Measurements from ENCODE around the gene NOX5.
A peak's percentile ranks its signal among the peaks of the same experiment; 100 is the strongest.

The NOX5 gene

DNA sequence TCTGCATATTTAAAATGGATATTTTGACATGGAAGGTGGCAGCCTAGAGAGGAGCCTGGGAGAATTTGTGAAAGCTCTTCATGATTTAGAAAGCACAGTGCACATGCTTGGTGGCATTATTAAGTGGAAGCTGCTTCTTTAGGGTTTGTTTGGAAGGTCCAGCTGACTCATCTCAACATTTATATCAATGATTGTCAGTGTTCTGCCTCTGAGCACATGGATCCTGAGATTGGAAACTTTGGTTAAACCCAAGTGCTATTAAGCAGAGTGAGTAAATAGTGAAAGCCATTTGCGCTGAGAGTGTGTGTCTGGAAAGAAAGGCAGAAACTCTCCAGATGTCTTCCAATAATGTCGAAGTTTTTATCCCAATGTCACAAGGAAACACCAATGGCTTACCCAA lies 7.4 kb downstream of the NOX5 start:
- DNase-seq (ENCODE audit: low read depth), result no peak

- DNase-seq (ENCODE audit: low read depth), result no peak
Measured at GRCh38 chr15:69025320-69025719, 10.8 kb downstream of the NOX5 start.

GRCh38 chr15:69026355-69026754 lies 11.9 kb downstream of the NOX5 start:
- DNase-seq (ENCODE audit: low read depth), result no peak

- no peak for DNase-seq (ENCODE audit: low read depth)
Measured at GRCh38 chr15:69027976-69028518, 13.6 kb downstream of the NOX5 start.

DNA sequence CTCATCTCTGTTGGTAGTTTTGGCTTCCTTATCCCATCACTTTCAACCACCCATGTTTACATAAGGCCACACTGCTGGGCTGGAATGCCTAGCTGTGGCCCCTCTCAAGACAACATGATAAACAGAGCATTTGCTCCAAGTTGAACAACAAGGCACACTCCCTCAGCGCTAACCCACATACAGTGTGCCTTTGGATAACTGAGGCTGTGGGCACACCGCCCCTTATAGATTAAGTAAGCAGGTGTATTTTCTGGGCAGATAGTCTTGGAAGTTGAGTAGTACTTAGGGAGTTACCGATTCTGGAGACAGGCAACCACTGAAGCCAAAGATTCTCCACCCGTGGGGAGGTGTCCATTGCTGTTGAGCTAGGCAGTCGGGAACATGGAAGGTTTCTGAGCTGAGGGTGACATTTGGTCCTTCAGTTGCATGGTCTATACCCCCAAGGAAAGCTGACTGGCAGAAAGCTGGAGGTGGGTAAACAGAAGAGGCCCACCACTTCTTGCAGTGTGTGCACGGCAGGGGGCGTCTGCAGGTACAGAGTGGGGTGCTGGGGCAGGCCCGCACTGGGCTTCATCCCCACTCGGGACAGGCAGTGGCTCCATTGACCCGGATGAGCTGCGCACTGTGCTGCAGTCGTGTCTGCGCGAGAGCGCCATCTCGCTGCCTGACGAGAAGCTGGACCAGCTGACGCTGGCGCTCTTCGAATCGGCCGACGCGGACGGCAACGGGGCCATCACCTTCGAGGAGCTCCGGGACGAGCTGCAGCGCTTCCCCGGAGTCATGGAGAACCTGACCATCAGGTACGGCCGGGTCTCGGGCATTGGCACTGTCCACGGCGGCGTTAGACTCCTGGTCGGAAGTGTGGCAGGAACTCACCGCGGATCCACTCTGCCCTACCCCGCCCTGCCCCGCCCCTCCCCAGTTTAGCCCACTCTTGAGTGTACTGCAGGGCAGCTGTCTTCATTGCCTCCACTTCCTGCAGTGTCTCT lies 16.8 kb downstream of the NOX5 start:
- DNase-seq (ENCODE audit: low read depth), result peak; percentile 56

- DNase-seq (ENCODE audit: low read depth), result no peak
Measured at GRCh38 chr15:69032031-69032430, 17.5 kb downstream of the NOX5 start.

GRCh38 chr15:69032703-69033373 lies 18.3 kb downstream of the NOX5 start:
- DNase-seq (ENCODE audit: low read depth), result no peak

GRCh38 chr15:69034352-69034751 lies 19.9 kb downstream of the NOX5 start:
- DNase-seq (ENCODE audit: low read depth), result peak; percentile 88

GRCh38 chr15:69035205-69035917 lies 20.9 kb downstream of the NOX5 start:
- no peak for DNase-seq (ENCODE audit: low read depth)

GRCh38 chr15:69035918-69036258 lies 21.4 kb downstream of the NOX5 start:
- no peak for DNase-seq (ENCODE audit: low read depth)

DNA sequence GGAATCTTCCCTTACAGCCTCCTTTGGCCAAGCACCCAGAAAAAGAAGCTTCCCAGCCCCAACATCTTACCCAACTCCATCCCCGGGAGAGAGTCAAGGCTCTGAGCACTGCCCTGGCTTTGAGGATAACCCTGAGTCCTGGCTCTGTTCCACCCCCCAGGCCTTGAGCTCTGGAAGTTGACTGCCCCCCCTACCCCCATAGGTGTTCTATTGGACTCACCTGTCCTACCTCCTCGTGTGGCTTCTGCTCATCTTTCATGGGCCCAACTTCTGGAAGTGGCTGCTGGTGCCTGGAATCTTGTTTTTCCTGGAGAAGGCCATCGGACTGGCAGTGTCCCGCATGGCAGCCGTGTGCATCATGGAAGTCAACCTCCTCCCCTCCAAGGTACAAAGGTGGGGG lies 22.3 kb downstream of the NOX5 start:
- DNase-seq (ENCODE audit: low read depth), result no peak

GRCh38 chr15:69037482-69037881 lies 23.0 kb downstream of the NOX5 start:
- DNase-seq (ENCODE audit: low read depth), result no peak

DNA sequence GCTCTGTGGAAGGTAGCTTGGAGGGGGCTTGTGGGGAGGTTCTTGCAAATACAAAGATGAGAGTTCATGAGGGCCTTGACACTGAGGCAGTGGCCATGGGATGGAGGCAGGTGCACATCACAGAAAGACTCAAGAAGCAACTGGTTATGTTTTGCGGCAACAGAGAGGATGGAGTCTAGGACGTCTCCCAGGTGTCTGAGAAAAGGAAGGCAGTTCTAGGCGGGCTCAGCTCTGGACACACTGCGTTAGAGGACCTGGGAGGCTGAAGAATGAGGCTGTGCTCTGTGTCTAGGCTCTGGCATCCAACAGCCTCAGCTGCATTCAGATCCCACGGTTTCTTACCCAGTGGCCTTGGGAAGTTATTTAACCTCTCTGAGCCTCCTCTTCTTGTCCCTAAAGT lies 23.5 kb downstream of the NOX5 start:
- DNase-seq (ENCODE audit: low read depth), result no peak

- DNase-seq (ENCODE audit: low read depth), result no peak
Measured at GRCh38 chr15:69038508-69038907, 24.0 kb downstream of the NOX5 start.

DNA sequence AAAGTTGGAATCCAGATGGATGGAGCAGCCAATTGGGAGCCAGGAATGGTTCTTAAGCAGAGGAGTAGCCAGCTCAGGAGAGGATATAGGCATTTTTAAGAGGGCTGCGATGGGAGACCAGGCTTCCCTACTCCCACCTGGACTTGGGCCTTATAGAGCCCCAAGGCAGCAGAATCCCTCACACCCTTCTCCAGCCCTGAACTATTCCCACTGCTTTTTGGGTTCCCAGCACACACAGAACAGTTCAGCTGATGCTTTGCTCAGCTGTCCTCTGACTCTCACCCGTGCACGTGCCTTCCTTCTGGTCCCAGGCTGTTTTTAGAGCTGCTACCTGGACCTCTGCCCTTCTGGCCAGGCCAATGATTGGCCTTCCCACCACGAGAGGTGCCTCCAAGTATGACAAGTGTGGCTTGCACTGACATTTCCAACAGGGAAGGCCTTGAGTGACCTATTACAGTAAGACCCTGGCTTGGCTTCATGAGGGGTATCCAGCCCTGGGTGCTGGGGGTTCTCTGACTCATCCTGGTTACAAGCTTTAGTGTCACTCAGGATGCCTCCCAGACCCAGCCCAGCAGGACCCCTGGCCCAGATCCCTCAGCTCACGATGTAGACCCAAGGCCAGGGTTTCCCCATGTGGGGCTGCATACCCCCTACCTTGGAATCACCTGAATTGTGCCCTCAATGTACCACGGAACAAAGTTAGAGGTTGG lies 25.2 kb downstream of the NOX5 start:
- DNase-seq (ENCODE audit: low read depth), result no peak

- DNase-seq (ENCODE audit: low read depth), result no peak
Measured at GRCh38 chr15:69042531-69042930, 28.0 kb downstream of the NOX5 start.

GRCh38 chr15:69045802-69046201 lies 31.3 kb downstream of the NOX5 start:
- DNase-seq (ENCODE audit: low read depth), result peak; percentile 85

DNA sequence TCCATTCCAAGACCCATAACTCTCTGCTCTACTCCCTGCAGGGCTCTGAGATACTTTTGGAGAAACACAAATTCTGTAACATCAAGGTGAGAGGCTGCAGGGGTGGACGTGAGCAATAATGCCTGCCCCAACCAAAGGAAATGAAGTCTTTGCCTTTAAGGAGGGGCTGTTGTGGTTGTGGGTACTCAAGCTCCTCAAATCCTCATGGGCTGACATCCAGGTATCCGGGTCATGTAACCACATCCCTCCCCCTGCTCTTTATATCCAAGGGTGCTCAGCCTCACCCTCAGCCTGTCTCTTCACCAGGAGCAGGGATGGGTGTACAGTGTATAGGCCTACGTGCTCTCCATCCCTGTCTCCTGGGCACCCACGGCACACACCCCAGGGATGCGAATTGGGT lies 32.3 kb downstream of the NOX5 start:
- peak; percentile 28 for DNase-seq (ENCODE audit: low read depth)

DNA sequence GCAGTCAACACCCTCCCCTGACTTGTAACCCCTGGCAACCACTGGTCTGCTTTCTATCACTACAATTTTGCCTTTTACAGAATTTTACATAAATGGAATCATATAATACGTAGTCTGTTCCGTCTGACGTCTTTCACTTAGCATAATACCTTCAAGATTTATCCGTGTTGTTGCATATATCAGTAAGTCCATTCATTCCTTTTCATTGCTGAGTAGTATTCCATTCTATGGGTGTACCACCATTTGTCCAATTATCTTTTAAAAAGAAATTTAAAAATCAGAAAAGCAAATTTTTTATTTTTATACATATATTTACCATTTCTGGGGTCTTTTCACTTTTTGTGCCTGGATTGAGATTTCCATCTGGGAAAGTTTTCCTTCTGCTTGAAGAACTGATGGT lies 35.5 kb downstream of the NOX5 start:
- DNase-seq (ENCODE audit: low read depth), result no peak

GRCh38 chr15:69055251-69055650 lies 40.8 kb downstream of the NOX5 start:
- DNase-seq (ENCODE audit: low read depth), result no peak

GRCh38 chr15:69056365-69056764 lies 41.9 kb downstream of the NOX5 start:
- DNase-seq (ENCODE audit: low read depth), result no peak

Measured in amniotic epithelial cell (primary cell).